Measurements from ENCODE around the gene C1orf167.
A peak's percentile ranks its signal among the peaks of the same experiment; 100 is the strongest.

The C1orf167 gene

GRCh38 chr1:11761988-11762406, at the start of gene C1orf167:
Gene C1orf167 (plus strand): TSS chr1:11762193. CDS start chr1:11764401, 2,208 bp downstream.
- DNase-seq (ENCODE audit: low read depth, low spot score): no peak

GRCh38 chr1:11712285-11712684, 49.7 kb upstream of the C1orf167 start:
- DNase-seq (ENCODE audit: low read depth, low spot score): no peak

GRCh38 chr1:11713095-11713494, 48.9 kb upstream of the C1orf167 start:
- DNase-seq (ENCODE audit: low read depth, low spot score): no peak

GRCh38 chr1:11714831-11715575, 47.0 kb upstream of the C1orf167 start:
- no peak for DNase-seq (ENCODE audit: low read depth, low spot score)

GRCh38 chr1:11719313-11720032, 42.5 kb upstream of the C1orf167 start:
- DNase-seq (ENCODE audit: low read depth, low spot score): peak; percentile 73

GRCh38 chr1:11720033-11720376, 42.0 kb upstream of the C1orf167 start:
- DNase-seq (ENCODE audit: low read depth, low spot score): no peak

GRCh38 chr1:11720525-11720924, 41.5 kb upstream of the C1orf167 start:
- DNase-seq (ENCODE audit: low read depth, low spot score): no peak

- DNase-seq (ENCODE audit: low read depth, low spot score): no peak
Observed at GRCh38 chr1:11721311-11721710, 40.7 kb upstream of the C1orf167 start.

GRCh38 chr1:11722538-11722937, 39.5 kb upstream of the C1orf167 start:
- DNase-seq (ENCODE audit: low read depth, low spot score): no peak

- no peak for DNase-seq (ENCODE audit: low read depth, low spot score)
Observed at GRCh38 chr1:11725616-11726015, 36.4 kb upstream of the C1orf167 start.

GRCh38 chr1:11727119-11727518, 34.9 kb upstream of the C1orf167 start:
- DNase-seq (ENCODE audit: low read depth, low spot score): no peak

- DNase-seq (ENCODE audit: low read depth, low spot score): no peak
Observed at GRCh38 chr1:11728126-11728806, 33.7 kb upstream of the C1orf167 start.

- no peak for DNase-seq (ENCODE audit: low read depth, low spot score)
Observed at GRCh38 chr1:11729155-11729497, 32.9 kb upstream of the C1orf167 start.

- DNase-seq (ENCODE audit: low read depth, low spot score): no peak
Observed at GRCh38 chr1:11729498-11730428, 32.2 kb upstream of the C1orf167 start.

- no peak for DNase-seq (ENCODE audit: low read depth, low spot score)
Observed at GRCh38 chr1:11730429-11730891, 31.5 kb upstream of the C1orf167 start.

GRCh38 chr1:11731691-11732283, 30.2 kb upstream of the C1orf167 start:
- DNase-seq (ENCODE audit: low read depth, low spot score): no peak

- DNase-seq (ENCODE audit: low read depth, low spot score): no peak
Observed at GRCh38 chr1:11733306-11733705, 28.7 kb upstream of the C1orf167 start.

- DNase-seq (ENCODE audit: low read depth, low spot score): no peak
Observed at GRCh38 chr1:11735531-11735853, 26.5 kb upstream of the C1orf167 start.

- peak; percentile 62 for DNase-seq (ENCODE audit: low read depth, low spot score)
Observed at GRCh38 chr1:11735854-11736745, 25.9 kb upstream of the C1orf167 start, which contains the start of gene AGTRAP. Gene AGTRAP (plus strand): TSS chr1:11736136. CDS start chr1:11736209, 73 bp downstream.

Measured in activated CD4-positive, CD25-positive, alpha-beta regulatory T cell treated with anti-CD3 and anti-CD28 coated beads, Interleukin-2, amount 50 U/mL, for 16 hours (primary cell).